Measurements from ENCODE around the gene MSMO1. TPM values are rescaled to one million over a fixed set of nuclear protein-coding genes. Genes with fewer than 3 reads are reported as not detected.

The MSMO1 gene
- polyA plus RNA-seq, 1 experiment, result 14.9 TPM

DNA sequence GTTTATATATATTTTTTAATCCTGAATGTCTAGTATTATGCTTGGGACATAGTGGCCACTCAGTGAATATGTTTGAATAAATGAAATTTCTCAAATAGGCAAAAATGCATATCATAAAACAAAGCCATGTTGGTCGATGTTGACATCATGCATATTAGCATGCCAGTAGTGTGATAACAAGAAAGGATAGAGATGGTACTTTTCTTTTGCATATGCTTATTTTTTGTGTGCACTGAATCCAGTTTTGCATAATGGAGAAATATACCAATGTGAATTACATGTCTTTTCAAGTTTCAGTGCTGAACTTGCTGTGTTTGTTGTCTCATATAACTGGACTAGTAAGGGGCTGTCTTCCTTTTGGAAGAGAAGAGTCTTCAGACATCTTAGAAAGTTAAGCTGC is 58.9 kb downstream of the MSMO1 start:
- ChIA-PET CTCF (interaction anchor here (0.8 kb wide), 1 partner anchor 28 kb away, joined by 3 read pairs; no protein-coding TSS in a partner anchor), POLR2A (no interaction called here)
- no peak for TF ChIP-seq CTCF (IDR thresholded peaks at IDR 0.05; ENCODE audit: insufficient read depth, low read depth, low read length)
- Histone ChIP-seq H3K27me3 (ENCODE audit: control insufficient read depth, insufficient read depth, low read length) (no peaks in the 10 kb centered on the region), H3K4me3 (ENCODE audit: low read depth, low read length) (no peak overlapping the region), H3K36me3 (ENCODE audit: control insufficient read depth, insufficient read depth, low read length) (no peaks in the 10 kb centered on the region)
- DNase-seq (ENCODE audit: low read depth), result no peak

- ChIA-PET POLR2A (no interaction called here), CTCF (no interaction called here)
- DNase-seq (ENCODE audit: low read depth), result no peak
- no peak for TF ChIP-seq CTCF (IDR thresholded peaks at IDR 0.05; ENCODE audit: insufficient read depth, low read depth, low read length)
- no peaks in the 10 kb centered on the region for H3K27me3 ChIP-seq (ENCODE audit: control insufficient read depth, insufficient read depth, low read length)
- H3K4me3 ChIP-seq (ENCODE audit: low read depth, low read length), result no peak overlapping the region
- no peaks in the 10 kb centered on the region for H3K36me3 ChIP-seq (ENCODE audit: control insufficient read depth, insufficient read depth, low read length)
Observed at GRCh38 chr4:165388756-165389155, 61.3 kb downstream of the MSMO1 start.

Small RNA genes lying within 50 kb of the gene (small RNA-seq; reads per million reads assigned to genes)
- gene MIR578 (ENCODE audit: insufficient read length, low read depth, low replicate concordance), result not detected

Other genes starting within 250 kb of the MSMO1 start
- 11.1 and 19.3 TPM in 2 replicates for gene TMEM192, start 214.8 kb upstream of the MSMO1 start, polyA plus RNA-seq (2011; rRNA removed)
- gene KLHL2, start 120.1 kb upstream of the MSMO1 start, polyA plus RNA-seq (2011; rRNA removed), result 6.8 and 11.7 TPM in 2 replicates
- gene CPE, start 51.3 kb downstream of the MSMO1 start, polyA plus RNA-seq (2011; rRNA removed), result 0.33 and 0.44 TPM in 2 replicates

All from BJ (cell line).